Trophoblast cell (in vitro differentiated cells and primary cell): ENCODE data around the gene ADAM17.

Source experiments
- DNase-seq, 2 donors: peaks; one replicate each; pipeline ENCODE4 v3.0.0-alpha.2; 2016
- H2AFZ ChIP-seq: 2 replicates; pipeline ENCODE4 v1.6.1; 2013; ENCODE audit warnings: low read length, moderate library complexity, mild to moderate bottlenecking; ENCODE audit not compliant: insufficient read depth, poor library complexity
- H2AK5ac ChIP-seq: 2 replicates; pipeline ENCODE4 v1.6.1; 2013; ENCODE audit warnings: mild to moderate bottlenecking, low read length
- H2BK120ac ChIP-seq: 2 replicates; pipeline ENCODE4 v1.6.1; 2013; ENCODE audit warnings: low read length, mild to moderate bottlenecking, moderate library complexity; ENCODE audit not compliant: insufficient read depth, poor library complexity
- H2BK12ac ChIP-seq: 2 replicates; pipeline ENCODE4 v1.6.1; 2013; ENCODE audit warnings: mild to moderate bottlenecking, low read length, moderate library complexity
- H2BK5ac ChIP-seq: 2 replicates; pipeline ENCODE4 v1.6.1; 2013; ENCODE audit warnings: low read length, low read depth, moderate library complexity, mild to moderate bottlenecking; ENCODE audit not compliant: poor library complexity
- H3K14ac ChIP-seq: 2 replicates; pipeline ENCODE4 v1.6.1; 2013; ENCODE audit warnings: mild to moderate bottlenecking, low read length
- H3K18ac ChIP-seq: 2 replicates; pipeline ENCODE4 v1.6.1; 2013; ENCODE audit warnings: mild to moderate bottlenecking, low read length
- H3K23ac ChIP-seq: 2 replicates; pipeline ENCODE4 v1.6.1; 2013; ENCODE audit warnings: low read length
- H3K27ac ChIP-seq: 2 replicates; pipeline ENCODE4 v1.5.1; 2013; ENCODE audit warnings: low read depth, mild to moderate bottlenecking, inconsistent platforms, low read length, moderate library complexity
- H3K27me3 ChIP-seq: 2 replicates; pipeline ENCODE4 v1.6.1; 2013; ENCODE audit warnings: inconsistent platforms, mild to moderate bottlenecking, low read length, moderate library complexity; ENCODE audit not compliant: insufficient read depth
- H3K36me3 ChIP-seq, 2 experiments: 1 replicate in 1 of 2; 2 replicates in 1 of 2; pipeline ENCODE4 v1.6.1; 2013; ENCODE audit warnings: low read length in 2 of 2, mild to moderate bottlenecking in 2 of 2, moderate library complexity in 1 of 2; ENCODE audit not compliant: insufficient read depth in 2 of 2, control insufficient read depth in 1 of 2
- H3K4ac ChIP-seq: 2 replicates; pipeline ENCODE4 v1.6.1; 2013; ENCODE audit warnings: low read depth, mild to moderate bottlenecking, low read length, moderate library complexity
- H3K4me1 ChIP-seq, 2 experiments: 1 replicate in 1 of 2; 2 replicates in 1 of 2; pipeline ENCODE4 v1.6.1; 2013; ENCODE audit warnings: low read length in 2 of 2, mild to moderate bottlenecking in 2 of 2, moderate library complexity in 1 of 2; ENCODE audit not compliant: insufficient read depth in 2 of 2, control insufficient read depth in 1 of 2
- H3K4me2 ChIP-seq: 2 replicates; pipeline ENCODE4 v1.6.1; 2013; ENCODE audit warnings: inconsistent platforms, mild to moderate bottlenecking, low read length, moderate library complexity
- H3K4me3 ChIP-seq: 2 replicates; pipeline ENCODE4 v1.5.1; 2013; ENCODE audit warnings: mild to moderate bottlenecking, low read depth, low read length, inconsistent platforms
- H3K79me1 ChIP-seq: one replicate; pipeline ENCODE4 v1.6.1; 2013; ENCODE audit warnings: low read length
- H3K79me2 ChIP-seq: 2 replicates; pipeline ENCODE4 v1.6.1; 2013; ENCODE audit warnings: low read length, mild to moderate bottlenecking; ENCODE audit not compliant: control insufficient read depth, insufficient read depth, poor library complexity
- H3K9ac ChIP-seq: 2 replicates; pipeline ENCODE4 v1.6.1; 2013; ENCODE audit warnings: mild to moderate bottlenecking, low read length
- H3K9me3 ChIP-seq: 2 replicates; pipeline ENCODE4 v1.6.1; 2013; ENCODE audit warnings: low read depth, mild to moderate bottlenecking, control low read depth, inconsistent platforms, low read length; ENCODE audit not compliant: insufficient read depth
- H4K12ac ChIP-seq: 2 replicates; pipeline ENCODE4 v1.6.1; 2013; ENCODE audit warnings: low read depth, mild to moderate bottlenecking, low read length, moderate library complexity
- H4K8ac ChIP-seq: 2 replicates; pipeline ENCODE4 v1.6.1; 2013; ENCODE audit warnings: low read depth, mild to moderate bottlenecking, low read length, moderate library complexity
- H4K91ac ChIP-seq: one replicate; pipeline ENCODE4 v1.6.1; 2013; ENCODE audit warnings: low read depth, mild to moderate bottlenecking, low read length, moderate library complexity
- WGBS: extraction: QIAGEN DNeasy Blood & Tissue Kit; methylation state at CpG from one replicate; pipeline ENCODE4 v1.1.7; 2013; ENCODE audit warnings: missing lambda C conversion rate; ENCODE audit not compliant: insufficient read length, insufficient coverage; ENCODE audit errors: extremely low coverage; 5-methylcytosine and 5-hydroxymethylcytosine counted together

ADAM17 gene

DNA sequence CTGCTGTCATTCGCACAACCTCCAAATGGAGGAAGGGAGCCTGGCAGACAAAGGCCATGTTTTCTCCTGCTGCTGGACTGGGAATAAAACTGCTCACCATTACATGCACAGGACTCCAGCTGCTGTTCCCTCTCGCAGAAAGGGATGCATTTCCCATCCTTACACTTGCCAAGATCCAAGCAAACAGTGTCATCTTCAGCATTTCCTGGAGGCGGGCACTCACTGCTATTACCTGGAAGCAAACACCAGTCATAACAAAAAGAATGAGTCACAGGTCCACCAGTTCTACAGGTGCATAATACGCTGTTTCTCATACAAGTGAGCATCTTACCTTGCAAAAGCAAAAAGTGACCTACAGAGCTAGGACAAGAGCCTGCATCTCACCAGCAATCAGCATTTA lies 58.6 kb downstream of the ADAM17 start:
- H3K4me3 ChIP-seq: no peak overlapping the region
- H4K8ac ChIP-seq: no peak overlapping the region
- no peak overlapping the region for H4K12ac ChIP-seq
- no peak overlapping the region for H2BK12ac ChIP-seq
- H4K91ac ChIP-seq: no peak overlapping the region
- H3K18ac ChIP-seq: no peak overlapping the region
- H3K9ac ChIP-seq: no peak overlapping the region
- WGBS: no CpG with 5 or more reads among the region's 4 CpGs
- no peak overlapping the region for H2BK5ac ChIP-seq
- DNase-seq: peak in 1 of 2 donors; percentile 27
- no peaks in the 10 kb centered on the region for H3K9me3 ChIP-seq
- no peak overlapping the region for H3K4ac ChIP-seq
- H3K4me1 ChIP-seq: peaks cover 0 to 1% of the 10 kb centered on the region in 2 experiments
- no peaks in the 10 kb centered on the region for H3K79me2 ChIP-seq
- H3K27ac ChIP-seq: no peak overlapping the region
- H3K27me3 ChIP-seq: no peaks in the 10 kb centered on the region
- H2AFZ ChIP-seq: no peak overlapping the region
- H3K23ac ChIP-seq: no peak overlapping the region
- no peak overlapping the region for H3K4me2 ChIP-seq
- peaks cover 25 to 27% of the 10 kb centered on the region in 2 experiments for H3K36me3 ChIP-seq
- H2BK120ac ChIP-seq: no peak overlapping the region
- H2AK5ac ChIP-seq: no peak overlapping the region
- H3K79me1 ChIP-seq: no peaks in the 10 kb centered on the region
- H3K14ac ChIP-seq: no peak overlapping the region

DNA sequence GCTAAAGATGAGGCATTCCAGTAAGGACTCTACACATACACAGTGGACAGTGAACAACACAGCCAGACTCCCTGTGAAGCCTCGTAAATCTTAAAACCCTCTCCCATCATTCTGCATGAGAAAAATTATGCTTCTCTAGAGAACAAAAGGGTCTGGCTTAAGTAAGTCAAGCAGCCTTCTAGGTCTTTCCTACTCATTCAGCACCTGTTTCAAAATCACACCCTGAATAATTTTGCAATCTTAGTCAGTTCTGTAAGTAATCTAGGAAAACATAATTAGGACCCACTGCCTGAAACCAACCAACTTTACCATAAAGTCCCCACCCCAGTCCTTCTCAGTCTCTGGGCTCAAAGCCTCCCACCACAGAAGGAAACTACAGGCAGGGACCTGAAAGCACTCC lies 61.5 kb downstream of the ADAM17 start:
- Histone ChIP-seq H3K4me1 (no peaks in the 10 kb centered on the region), H3K9ac (no peak overlapping the region)

DNA sequence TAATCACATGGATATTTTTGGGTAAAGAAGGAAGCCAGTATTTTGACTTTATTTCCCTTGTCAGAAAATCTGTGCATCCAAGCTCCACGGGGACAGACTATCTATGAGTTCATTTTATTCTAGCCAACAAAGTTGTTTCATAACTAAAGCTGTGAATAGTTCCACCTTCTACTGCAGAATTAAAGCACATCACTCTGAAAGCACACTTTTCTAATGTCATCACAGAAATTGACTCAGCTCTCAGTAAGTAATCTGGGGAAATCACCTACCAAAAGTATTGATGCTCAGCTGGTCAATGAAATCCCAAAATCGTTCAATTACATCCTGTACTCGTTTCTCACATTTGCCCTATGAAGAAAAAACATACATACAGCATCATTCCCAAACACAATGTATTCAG lies 62.2 kb downstream of the ADAM17 start:
- no peak overlapping the region for H3K9ac ChIP-seq
- WGBS: no CpG with 5 or more reads among the region's 3 CpGs
- no peak overlapping the region for H3K4me2 ChIP-seq
- no peak overlapping the region for H3K23ac ChIP-seq
- H3K18ac ChIP-seq: no peak overlapping the region
- H3K27ac ChIP-seq: no peak overlapping the region
- H4K91ac ChIP-seq: no peak overlapping the region
- no peak overlapping the region for H4K8ac ChIP-seq
- no peaks in the 10 kb centered on the region for H3K79me2 ChIP-seq
- H3K9me3 ChIP-seq: no peaks in the 10 kb centered on the region
- DNase-seq: no peak
- no peak overlapping the region for H3K4ac ChIP-seq
- no peak overlapping the region for H2BK120ac ChIP-seq
- no peak overlapping the region for H2BK5ac ChIP-seq
- no peak overlapping the region for H4K12ac ChIP-seq
- H3K4me3 ChIP-seq: no peak overlapping the region
- no peak overlapping the region for H2BK12ac ChIP-seq
- H3K79me1 ChIP-seq: no peaks in the 10 kb centered on the region
- H3K14ac ChIP-seq: no peak overlapping the region
- H3K27me3 ChIP-seq: no peaks in the 10 kb centered on the region
- H2AK5ac ChIP-seq: no peak overlapping the region
- H3K36me3 ChIP-seq: peaks cover 36 to 46% of the 10 kb centered on the region in 2 experiments
- no peak overlapping the region for H2AFZ ChIP-seq
- H3K4me1 ChIP-seq: no peaks in the 10 kb centered on the region

More for the DNA sequence above, 61.5 kb downstream of the ADAM17 start:
- H3K36me3 ChIP-seq: peaks cover 36 to 46% of the 10 kb centered on the region in 2 experiments
- no CpG with 5 or more reads among the region's 1 CpG for WGBS
- H2BK12ac ChIP-seq: no peak overlapping the region
- H3K79me1 ChIP-seq: no peaks in the 10 kb centered on the region
- no peak overlapping the region for H2AK5ac ChIP-seq
- no peaks in the 10 kb centered on the region for H3K27me3 ChIP-seq
- H3K14ac ChIP-seq: no peak overlapping the region
- no peak for DNase-seq
- no peak overlapping the region for H2BK120ac ChIP-seq
- H3K79me2 ChIP-seq: no peaks in the 10 kb centered on the region
- H3K9me3 ChIP-seq: no peaks in the 10 kb centered on the region
- H4K8ac ChIP-seq: no peak overlapping the region
- H4K91ac ChIP-seq: no peak overlapping the region
- no peak overlapping the region for H3K27ac ChIP-seq
- H3K4me3 ChIP-seq: no peak overlapping the region
- no peak overlapping the region for H3K23ac ChIP-seq
- no peak overlapping the region for H3K18ac ChIP-seq
- H2BK5ac ChIP-seq: no peak overlapping the region
- H4K12ac ChIP-seq: no peak overlapping the region
- no peak overlapping the region for H3K4ac ChIP-seq
- no peak overlapping the region for H3K4me2 ChIP-seq
- no peak overlapping the region for H2AFZ ChIP-seq

DNA sequence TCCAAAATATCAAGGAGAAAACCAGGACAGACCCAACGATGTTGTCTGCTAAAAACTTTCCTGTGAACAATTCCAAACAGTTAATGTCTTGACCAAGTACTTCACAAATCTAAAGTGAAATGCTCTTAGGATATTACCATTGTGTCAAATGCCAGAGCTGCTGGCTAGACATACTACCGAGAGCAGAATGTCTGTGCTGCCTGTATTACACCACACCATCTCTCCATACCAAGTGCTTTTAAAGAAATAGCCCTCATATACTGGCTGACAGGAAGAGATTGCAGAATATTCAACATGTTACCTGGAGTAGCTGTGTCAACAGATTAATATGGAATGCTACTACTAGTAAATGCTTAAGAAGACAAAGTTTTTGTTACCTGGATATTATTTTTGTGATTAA lies 62.7 kb downstream of the ADAM17 start:
- H3K23ac ChIP-seq: no peak overlapping the region
- DNase-seq: peak in 1 of 2 donors; percentile 25
- no peak overlapping the region for H3K27ac ChIP-seq

More for the DNA sequence above, 62.7 kb downstream of the ADAM17 start:
- Histone ChIP-seq H2BK120ac (no peak overlapping the region), H3K36me3 (peaks cover 33 to 47% of the 10 kb centered on the region in 2 experiments), H3K18ac (no peak overlapping the region), H4K8ac (no peak overlapping the region), H3K27me3 (no peaks in the 10 kb centered on the region), H3K9me3 (no peaks in the 10 kb centered on the region), H4K12ac (no peak overlapping the region), H3K79me1 (no peaks in the 10 kb centered on the region), H2BK5ac (no peak overlapping the region), H3K4me1 (no peaks in the 10 kb centered on the region), H3K79me2 (no peaks in the 10 kb centered on the region), H2AFZ (no peak overlapping the region), H3K14ac (no peak overlapping the region), H2AK5ac (no peak overlapping the region), H3K4me2 (no peak overlapping the region), H3K4ac (no peak overlapping the region), H2BK12ac (no peak overlapping the region), H3K4me3 (no peak overlapping the region), H3K9ac (no peak overlapping the region), H4K91ac (no peak overlapping the region)
- no CpG with 5 or more reads among the region's 2 CpGs for WGBS
